NCI-H82 (cell line): ENCODE data around the gene ODR4.
"Not testable (repeated sequence)": the region's sequence is repeated elsewhere in the genome, so short reads cannot be mapped to it uniquely, and the experiment has no call there.

Experiments
- DNase-seq: peaks from one replicate; lab custom pipeline; 2025; lab: John Stamatoyannopoulos, UW

ODR4 gene

GRCh38 chr1:186421446-186421845 lies 45.8 kb downstream of the ODR4 start:
- DNase-seq = peak; percentile 49

- DNase-seq = no peak
Measured at GRCh38 chr1:186424539-186424938, 48.9 kb downstream of the ODR4 start.

GRCh38 chr1:186426118-186426517 lies 50.5 kb downstream of the ODR4 start:
- no peak for DNase-seq

GRCh38 chr1:186429017-186429416 lies 53.4 kb downstream of the ODR4 start:
- no peak for DNase-seq

- DNase-seq = no peak
Measured at GRCh38 chr1:186435336-186435735, 59.7 kb downstream of the ODR4 start.

GRCh38 chr1:186438567-186438966 lies 62.9 kb downstream of the ODR4 start:
- DNase-seq = peak; percentile 84

- peak; percentile 24 for DNase-seq
Measured at GRCh38 chr1:186440584-186440983, 64.9 kb downstream of the ODR4 start.

GRCh38 chr1:186442651-186443375 lies 67.2 kb downstream of the ODR4 start:
- no peak for DNase-seq

- no peak for DNase-seq
Measured at GRCh38 chr1:186443638-186444037, 68.0 kb downstream of the ODR4 start.

GRCh38 chr1:186446152-186446551 lies 70.5 kb downstream of the ODR4 start:
- no peak for DNase-seq

GRCh38 chr1:186454981-186455380 lies 79.3 kb downstream of the ODR4 start:
- peak; percentile 73 for DNase-seq

GRCh38 chr1:186456729-186457255 lies 81.2 kb downstream of the ODR4 start:
- DNase-seq = peak; percentile 92

- not testable (repeated sequence) for DNase-seq
Measured at GRCh38 chr1:186459161-186459560, 83.5 kb downstream of the ODR4 start.

- DNase-seq = peak; percentile 73
Measured at GRCh38 chr1:186461014-186461413, 85.4 kb downstream of the ODR4 start, which contains the start of gene PDC. Gene PDC (minus strand): TSS chr1:186461114. CDS start chr1:186449459, 11,655 bp downstream.

GRCh38 chr1:186463511-186463910 lies 87.9 kb downstream of the ODR4 start:
- peak; percentile 93 for DNase-seq

GRCh38 chr1:186463926-186464325 lies 88.3 kb downstream of the ODR4 start:
- peak; percentile 80 for DNase-seq

- not testable (repeated sequence) for DNase-seq
Measured at GRCh38 chr1:186465491-186465890, 89.9 kb downstream of the ODR4 start.

- DNase-seq = no peak
Measured at GRCh38 chr1:186465946-186466345, 90.3 kb downstream of the ODR4 start.
